SIG-M5 (cell line): ENCODE data around the gene AMDHD1.
"Not testable (repeated sequence)": the region's sequence is repeated elsewhere in the genome, so short reads cannot be mapped to it uniquely, and the experiment has no call there.

ENCODE experiments used
- DNase-seq: peaks from one replicate; lab custom pipeline; 2025; lab: John Stamatoyannopoulos, UW

The AMDHD1 gene

DNA sequence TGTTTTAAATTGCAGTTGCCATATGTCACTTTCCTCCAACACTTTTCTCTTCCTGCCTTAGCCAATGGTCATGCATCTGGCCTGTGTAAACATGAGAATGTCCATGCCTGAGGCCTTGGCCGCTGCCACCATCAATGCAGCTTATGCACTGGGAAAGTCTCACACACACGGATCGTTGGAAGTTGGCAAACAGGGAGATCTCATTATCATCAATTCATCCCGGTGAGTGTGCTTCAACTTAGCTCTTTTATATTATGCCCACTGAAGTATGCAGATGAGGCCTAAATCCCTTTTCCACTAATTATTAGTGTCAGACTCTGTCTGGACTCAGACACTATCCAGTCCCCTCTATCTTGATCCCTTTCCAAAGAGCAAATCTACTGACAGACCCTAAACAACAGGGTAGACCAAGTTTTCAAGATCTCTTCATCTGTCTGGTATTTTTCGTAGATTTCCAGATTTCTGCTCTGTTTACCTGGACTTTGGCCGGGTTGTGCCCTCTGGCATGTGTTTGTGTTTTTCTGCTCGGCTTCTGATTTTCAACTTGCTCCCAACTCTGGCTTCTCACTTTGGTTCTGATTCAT lies 23.2 kb downstream of the AMDHD1 start:
- DNase-seq, result no peak

DNA sequence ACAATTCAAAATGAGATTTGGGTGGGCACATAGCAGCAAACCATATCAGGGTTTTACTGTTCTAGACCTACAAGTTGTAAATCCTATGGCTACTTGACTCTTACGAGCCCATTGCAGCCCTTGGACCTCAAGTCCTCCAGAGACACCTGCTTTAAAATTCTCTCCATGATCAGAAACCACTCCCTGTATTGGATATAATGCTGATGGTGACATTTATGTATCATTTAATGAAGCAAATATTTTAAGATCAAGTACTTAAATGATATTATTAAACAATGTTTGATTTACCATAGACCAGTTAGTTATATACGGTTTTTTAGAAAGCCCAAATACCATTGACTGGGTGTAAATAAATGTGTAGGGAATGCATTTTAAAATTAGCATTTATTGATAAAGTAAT lies 24.2 kb downstream of the AMDHD1 start:
- no peak for DNase-seq

DNA sequence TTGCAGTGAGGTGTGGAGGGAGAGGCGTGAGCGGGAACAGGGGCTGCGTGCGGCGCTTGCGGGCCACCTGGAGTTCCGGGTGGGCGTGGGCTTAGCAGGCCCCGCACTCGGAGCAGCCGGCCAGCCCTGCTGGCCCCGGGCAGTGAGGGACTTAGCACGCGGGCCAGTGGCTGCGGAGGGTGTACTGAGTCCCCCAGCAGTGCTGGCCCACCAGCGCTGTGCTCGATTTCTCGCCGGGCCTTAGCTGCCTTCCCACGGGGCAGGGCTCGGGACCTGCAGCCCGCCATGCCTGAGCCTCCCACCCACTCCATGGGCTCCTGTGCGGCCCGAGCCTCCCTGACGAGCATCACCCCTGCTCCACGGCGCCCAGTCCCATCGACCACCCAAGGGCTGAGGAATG lies 26.0 kb downstream of the AMDHD1 start:
- DNase-seq, result not testable (repeated sequence)

DNA sequence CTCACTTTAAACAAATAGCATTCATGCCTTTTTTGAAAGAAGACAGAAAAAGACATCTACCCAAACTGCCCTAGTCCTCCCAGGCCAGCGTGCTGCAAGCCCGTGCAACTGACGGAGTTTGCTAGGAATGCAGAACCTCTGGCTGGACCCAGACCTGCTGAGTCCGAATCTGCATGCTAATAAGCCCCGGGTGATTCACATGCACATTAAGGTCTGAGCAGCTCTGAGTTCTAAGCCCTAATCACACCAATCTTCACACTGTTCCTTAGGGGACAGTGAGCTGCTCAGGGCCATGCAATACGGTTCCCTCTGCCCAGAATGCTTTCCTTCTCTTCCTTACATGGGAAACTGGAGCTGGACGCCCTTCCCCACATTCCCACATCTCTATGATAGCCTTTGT lies 27.8 kb downstream of the AMDHD1 start:
- DNase-seq, result no peak

DNA sequence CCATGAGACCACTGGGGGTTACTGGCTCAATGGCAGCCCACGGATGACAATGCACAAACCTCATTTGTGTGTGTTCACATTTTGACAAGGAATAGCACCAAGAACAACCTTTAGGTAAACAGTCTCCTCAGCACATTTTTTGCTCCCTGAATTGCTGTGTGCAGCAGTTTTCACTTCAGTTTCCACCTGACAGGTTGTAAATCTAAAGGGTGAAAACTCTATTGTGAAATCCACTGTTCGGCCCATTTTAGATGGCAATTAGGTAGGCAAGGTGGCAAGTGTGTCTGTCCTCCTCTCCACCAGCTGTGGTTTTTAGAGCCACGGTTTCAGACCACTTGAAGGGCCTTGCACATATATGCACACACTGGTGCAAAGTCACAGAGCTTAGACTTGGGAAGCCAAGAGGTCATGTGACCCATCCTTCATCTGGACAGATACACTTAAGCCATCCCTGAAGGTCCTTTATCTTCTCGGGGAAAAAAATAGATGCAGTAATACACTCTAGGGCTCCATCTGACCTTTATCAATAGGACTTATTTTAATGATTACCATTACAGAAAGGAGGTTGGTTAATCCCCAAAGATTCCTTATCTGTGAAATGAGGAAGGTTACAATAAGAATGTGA lies 29.8 kb downstream of the AMDHD1 start:
- DNase-seq, result no peak

DNA sequence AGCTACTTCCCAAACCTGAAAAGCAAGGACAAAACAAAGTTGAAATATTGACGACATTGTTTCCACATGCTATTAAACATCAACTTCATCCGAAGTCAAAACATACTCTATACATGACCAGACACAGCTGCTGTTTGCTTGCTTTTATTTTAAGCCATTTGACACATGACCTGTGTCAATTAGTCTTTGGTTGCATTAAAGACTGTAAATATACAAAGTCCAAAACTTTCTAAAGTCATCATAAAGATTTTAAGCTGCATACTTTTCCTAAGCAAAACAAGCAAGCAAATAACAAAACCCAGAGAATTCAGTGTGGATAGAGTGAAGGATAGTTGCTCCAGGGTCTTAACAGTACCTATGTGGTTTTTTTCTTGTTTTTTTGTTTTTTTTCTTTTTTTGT lies 31.2 kb downstream of the AMDHD1 start:
- no peak for DNase-seq

DNA sequence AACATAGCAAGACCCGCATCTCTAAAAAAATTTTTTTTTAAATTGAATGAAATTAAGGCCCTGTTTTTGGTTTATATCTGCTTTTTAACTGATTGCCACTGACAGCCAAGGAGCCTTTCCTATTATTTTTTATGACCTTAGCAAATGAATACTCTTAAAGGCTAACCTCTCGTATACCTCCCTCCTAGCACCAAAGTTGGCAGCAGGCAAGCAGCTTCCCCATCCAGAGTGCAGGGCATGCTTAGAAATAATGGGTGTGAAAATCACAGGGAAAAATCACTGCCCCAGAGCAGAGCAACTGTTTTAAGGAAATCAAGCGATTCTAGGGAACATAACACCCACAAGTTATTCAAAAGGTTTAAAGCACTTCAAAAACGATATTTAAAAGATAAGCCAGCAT lies 32.4 kb downstream of the AMDHD1 start:
- no peak for DNase-seq

DNA sequence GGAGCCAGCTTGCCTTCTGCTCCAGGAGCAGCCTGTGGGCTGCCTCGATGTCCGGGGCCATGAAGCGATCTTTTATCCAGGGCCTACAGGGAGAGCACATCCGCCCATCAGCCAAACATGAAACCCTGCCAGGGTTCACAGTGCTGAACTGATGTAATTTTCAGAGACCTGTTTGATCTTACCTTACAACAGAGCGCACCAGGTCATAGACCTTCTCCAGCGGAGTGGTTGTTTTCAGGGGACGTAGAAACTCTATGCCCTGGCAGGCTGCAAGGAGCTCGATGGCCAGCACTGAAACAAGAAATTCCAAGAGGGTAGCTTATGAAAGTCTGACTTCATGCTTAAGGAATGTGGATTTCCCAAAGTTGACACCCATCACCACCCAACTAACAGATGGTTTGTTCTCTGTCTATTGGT lies 33.3 kb downstream of the AMDHD1 start:
- no peak for DNase-seq

DNA sequence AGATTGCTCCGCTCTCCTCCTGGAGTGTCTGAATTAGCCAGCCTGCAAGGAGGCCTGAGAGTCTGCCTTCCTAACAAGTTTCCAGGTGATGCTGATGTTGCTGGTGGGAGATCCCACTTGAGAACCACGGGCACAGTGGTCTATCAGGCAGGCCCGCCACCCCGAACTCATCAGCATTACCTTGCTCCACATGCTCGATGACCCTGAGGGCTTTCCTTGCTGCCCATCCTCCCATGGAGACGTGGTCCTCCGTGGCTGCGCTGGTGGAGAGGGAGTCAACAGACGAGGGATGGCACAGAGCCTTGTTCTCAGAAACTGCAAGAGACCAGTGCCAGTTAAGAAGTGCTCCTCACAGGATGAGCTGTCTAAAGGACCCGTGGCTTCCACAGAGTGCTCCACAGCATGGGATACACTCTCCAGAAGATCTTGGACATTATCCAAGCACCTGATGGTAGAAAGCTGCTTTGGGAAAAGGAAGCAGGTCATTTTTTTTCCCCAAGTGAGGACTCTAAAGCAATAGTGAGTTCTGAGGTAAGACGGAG lies 34.7 kb downstream of the AMDHD1 start:
- DNase-seq, result no peak

DNA sequence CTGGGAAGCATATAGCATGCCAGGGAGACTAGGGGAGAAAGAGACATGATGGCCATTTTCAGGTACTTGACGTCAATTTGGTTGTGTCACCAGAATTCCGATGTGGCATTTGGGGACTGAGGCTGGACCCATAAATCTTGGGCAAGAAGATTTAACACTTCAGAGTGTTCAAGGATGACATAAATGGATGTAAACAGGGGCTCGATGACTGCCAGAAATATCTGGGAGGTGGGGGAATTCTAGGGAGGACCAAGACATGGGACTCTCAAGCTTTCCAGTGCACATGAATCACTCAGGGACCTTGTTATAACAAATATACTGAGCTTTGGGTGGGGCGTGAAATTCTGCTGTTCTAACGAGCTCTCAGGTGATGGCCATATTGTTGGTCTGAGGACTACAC lies 35.2 kb downstream of the AMDHD1 start:
- no peak for DNase-seq

DNA sequence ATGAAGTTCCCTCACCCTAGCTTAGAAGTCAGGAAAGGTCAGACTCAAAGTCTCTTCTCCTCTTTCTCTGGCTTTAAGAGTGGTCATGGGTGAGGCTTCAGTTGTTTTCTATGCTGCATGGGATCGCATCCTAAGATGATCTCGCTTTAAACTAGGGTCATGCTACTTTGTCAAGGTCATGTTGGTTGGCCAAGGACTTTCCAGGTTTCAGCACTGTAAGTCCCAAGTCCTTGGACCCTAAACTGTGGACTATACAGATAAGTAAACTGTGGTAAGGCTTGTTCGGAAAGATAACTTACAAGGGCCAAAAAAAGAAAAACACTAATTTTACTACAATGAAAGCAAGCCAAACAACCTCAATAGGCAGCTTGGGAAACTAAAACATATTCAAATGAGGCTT lies 35.6 kb downstream of the AMDHD1 start:
- no peak for DNase-seq

DNA sequence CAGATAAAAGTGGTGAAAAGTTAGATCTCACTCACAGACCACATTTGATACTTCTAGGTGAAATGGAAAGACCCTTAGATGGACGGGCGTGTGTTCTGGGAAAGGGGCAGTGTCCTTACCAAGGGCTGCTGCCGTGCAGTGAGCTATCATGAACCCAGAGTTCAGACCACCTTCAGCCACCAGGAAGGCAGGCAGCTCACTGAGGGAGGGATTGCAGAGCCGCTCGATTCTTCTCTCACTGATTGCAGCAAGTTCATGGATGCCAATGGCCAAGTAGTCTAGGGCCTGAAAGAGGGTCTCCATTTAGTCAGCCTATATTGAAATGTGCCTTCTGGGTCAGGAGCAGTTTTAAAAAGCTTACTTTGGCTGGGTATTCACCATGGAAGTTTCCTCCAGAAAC lies 37.3 kb downstream of the AMDHD1 start:
- no peak for DNase-seq

DNA sequence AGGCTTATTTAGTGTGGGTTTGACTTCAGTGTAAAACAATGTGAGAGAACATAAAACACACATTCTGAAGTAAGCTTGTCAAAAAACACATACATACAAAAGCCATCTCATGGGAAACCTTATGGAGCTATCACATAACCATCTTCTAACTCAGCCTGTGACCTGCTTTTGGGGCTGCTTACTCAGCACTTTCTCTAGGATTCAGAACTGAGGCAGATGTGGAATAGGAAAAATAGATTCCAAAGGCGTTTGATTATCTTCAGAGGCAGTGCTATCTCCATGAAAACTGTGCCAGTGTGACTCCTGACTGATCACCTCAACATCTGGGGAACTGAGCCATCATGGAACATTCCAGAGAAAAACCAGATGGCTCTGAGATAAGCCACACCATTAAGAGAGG lies 39.5 kb downstream of the AMDHD1 start:
- no peak for DNase-seq

DNA sequence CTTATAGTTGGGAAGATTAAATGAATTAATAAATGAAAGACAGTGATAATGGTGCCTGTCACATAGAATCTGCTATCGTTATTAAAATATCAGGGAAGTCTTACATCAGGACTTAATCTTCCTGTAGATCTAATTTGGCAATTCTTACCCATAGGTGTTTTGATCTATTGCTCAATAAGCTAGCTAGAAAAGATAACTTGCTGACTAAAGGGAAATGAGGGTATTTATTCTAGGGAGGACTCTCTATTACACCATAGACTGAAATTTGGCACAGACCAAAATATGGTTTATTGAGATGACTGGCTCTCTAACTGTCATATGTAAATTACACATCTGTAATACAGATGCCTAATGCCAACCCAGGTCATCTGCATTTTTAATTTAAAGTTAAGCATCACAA lies 41.6 kb downstream of the AMDHD1 start:
- DNase-seq, result no peak

DNA sequence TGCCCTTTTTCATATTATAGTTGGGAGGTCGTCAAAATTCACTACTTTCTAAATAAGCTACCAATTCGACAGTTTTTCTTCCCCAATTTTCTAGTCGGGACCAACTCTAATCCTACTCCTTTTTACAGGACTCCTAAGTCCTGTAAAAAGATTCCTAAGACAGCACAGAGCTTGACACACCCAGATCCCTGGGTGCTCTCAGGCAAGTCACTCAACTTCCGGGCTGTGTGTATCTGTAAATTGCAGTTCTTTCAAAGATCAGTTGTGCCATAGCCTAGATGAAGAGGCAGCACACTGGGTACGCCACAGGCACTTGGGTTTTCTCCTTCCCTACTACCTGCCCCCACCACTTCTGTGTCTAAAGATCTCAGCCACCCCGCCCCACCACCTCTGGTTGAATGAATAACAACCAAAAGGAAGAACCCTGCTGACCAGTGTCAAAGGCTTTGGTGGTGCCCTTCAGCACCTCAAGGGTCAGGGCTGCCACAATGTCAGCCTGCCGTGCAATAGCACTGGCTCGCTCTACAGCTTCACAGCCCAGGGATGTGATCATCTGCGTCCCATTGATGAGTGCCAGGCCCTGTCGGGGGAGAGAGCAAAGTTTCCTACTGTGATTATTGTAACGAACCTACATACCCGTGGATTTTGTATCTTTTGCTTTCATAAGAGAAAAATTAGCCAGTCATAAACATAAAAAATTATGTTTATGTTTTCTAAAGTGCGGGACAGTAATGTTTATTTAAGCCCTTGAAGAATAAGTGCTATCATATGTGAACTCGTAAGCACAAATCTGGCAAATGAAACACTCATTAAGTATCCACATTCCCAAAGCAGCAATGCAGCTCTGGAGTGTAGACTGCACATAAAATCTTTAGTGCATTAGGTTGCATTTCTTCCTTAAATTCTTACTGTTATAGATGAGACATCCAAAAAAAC lies 43.8 kb downstream of the AMDHD1 start:
- no peak for DNase-seq

DNA sequence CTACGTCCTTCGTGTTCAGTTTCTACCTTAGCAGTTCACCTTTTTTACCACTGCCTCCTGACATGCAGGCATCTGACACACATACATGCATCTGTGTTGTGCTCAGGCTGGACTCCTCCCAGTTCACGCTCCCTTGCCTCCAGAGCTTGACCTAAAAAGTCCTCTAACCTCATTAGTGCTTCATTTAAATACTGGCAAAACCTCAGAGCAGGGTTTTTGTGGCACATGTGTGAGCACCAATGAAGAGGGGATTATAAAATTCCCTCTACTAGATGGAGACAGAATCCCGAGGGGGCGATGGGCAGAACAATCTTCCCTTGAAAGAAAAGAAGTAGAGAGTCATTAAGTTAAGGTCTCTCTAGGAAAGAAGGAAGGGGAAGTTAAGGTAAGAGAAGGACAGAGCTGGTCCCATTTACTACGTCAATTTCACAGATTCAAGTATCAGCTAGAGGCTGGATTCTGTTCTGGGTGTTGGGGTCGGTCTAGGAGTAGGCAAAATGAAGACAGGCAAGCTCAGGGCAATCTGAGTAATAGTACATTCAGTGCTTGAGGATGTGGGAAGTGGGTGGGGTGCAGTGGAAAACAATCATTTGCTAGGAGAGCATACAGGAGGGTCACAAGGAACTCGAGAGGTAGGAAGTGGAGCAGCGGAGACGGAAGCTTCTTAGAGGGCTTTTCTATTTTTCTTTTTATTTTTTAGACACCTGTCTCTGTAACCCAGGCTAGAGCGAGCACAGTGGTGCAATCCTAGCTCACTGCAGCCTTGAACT lies 45.6 kb downstream of the AMDHD1 start:
- no peak for DNase-seq

DNA sequence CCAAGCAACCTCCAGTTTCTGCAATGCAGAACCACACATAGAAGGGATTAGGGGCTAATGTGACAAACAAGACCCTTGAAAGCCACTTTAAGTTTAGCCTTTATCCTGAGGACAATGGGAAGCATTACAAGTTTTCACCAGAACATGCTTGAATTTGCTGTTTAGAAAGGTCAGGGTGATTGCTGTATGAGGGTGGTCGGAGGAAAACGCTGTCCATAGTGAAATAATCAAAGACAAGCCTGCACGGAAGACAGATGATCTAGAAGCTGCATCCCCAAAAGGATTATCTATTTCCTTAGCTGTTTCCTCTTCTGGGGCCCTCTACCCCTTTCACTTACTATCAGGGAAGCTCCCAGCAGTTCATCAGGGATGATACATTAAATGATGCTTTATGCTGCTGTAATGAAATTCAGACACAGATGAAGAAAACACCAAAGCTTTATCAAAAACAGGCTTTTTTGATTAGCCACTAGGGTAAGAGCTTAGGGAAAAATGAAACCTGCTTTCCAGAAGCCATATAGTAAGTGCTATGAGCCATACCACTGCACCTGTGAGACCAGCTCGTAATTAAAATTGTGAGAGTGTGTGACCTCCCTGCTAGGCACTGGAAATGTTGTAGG lies 46.5 kb downstream of the AMDHD1 start:
- DNase-seq, result no peak

DNA sequence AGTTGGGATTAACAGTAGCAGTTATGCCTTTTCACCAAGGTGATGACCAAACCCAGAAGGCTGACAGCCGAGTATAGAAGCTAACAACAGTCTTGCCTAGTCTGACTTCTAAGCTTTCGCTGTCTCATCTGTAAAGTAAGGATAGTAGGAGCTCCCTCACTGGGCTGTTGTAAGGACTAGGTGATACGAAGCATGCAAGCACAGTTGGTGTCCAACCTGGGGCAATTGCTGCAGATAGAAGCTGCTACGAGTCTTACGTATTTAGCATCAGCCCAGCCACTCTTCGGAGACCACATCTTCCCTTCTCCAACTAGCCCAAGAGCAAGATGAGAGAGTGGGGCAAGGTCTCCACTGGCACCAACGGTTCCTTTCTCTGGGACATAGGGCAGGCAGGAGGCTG lies 47.0 kb downstream of the AMDHD1 start:
- no peak for DNase-seq

DNA sequence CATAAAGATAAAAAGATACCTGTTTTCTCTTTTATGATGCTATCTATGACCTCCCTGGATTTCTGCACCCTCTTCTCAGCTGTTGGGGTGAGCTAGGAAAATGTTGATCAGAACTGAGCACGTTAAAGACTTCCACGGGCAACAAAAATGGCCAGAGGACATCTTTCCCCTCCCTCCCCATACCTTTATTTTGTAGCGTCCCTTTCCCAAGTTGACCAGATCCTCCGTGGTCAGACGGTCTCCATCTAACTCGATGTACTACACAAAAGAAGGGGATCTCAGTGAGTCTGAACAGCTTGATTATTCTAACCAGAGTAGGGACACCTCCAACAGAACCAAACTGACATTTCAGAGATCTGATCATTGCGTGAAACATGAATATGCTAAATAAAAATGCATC lies 50.8 kb downstream of the AMDHD1 start:
- DNase-seq, result no peak

DNA sequence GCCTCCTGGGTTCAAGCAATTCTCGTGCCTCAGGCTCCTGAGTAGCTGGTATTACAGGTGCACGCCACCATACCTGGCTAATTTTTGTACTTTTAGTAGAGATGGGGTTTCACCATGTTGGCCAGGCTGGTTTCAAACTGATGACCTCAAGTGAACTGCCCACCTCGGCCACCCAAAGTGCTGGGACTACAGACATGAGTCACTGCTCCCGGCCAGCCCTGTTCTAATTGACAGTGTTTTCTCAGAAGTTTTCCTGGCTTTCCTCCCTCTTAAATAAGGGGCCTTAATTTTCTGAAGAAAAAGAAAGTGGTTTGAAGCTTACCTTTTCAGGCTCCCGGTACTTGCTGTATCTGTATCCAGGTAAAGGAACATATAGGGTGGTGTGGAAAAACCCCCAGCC lies 51.3 kb downstream of the AMDHD1 start:
- DNase-seq, result no peak

DNA sequence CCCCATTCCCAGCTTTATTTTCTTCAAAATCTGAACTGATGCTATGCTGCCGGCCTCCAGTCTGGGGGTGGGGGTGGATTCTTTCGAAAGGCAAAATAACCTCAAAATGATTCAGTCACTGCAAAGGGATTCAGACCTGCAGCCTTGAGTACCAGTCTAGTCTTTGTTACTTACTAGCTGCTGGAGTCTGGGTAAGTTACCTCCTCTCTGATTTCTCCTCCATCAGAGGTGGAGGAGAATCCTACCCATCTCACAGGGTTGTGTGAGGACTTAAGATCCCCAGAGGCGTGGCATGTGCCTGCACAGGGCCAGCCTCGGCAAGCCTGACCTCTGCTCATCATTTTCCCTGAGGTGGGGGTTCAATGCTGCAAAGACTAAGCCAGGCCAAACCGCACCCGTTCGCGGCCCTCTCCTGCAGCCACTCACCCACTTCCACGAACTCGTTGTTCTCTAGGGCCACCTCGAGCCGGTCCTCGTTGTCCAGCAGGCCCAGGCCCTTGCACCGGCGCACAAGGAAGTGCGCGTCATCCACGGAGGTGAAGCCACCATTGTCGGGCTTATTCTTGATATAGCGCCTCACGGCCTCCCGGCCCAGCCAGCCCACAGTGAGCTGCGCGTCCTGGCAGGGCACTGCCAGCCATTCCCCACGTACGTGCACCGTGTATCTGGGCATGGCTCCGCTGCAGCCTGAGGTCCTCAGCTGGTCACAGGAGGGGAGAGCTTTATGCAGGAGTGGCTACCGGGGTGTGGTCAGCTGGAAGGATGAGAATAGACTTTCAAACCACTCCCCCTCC lies 52.3 kb downstream of the AMDHD1 start:
- DNase-seq, result no peak
